HCT116 (cell line): ENCODE data around the gene NAT10. TPM values are rescaled to one million over a fixed set of nuclear protein-coding genes. Genes with fewer than 3 reads are reported as not detected.

Experiments used
- ATAC-seq: fragments of 200-7000 bp; cut with Tn5 transposase; 2 replicates; pipeline ENCODE4 v1.9.1; 2020; ENCODE audit warnings: mild to moderate bottlenecking, moderate library complexity
- BruUV-seq: library from RNA; stranded (reverse); fragments of 400-500 nt; replicated peaks from 2 replicates; lab custom pipeline; 2021; lab: Mats Ljungman, UMichigan
- CTCF ChIA-PET: fragments of 300-600 bp; sonication (Branson Sonifier 250); formaldehyde crosslinking; loops from one replicate; lab custom pipeline; 2021; ENCODE audit warnings: antibody characterized with exemption; lab: Charles Lee
- POLR2A ChIA-PET: fragments of 300-600, 350-600 bp; sonication (Branson Sonifier 250); formaldehyde crosslinking; loops from one replicate; lab custom pipeline; 2021; ENCODE audit warnings: antibody characterized with exemption; lab: Charles Lee
- RAD21 ChIA-PET, 2 experiments: fragments of 300-600 bp; sonication (Branson Sonifier 250); formaldehyde crosslinking; loops; one replicate each; lab custom pipeline; 2023; ENCODE audit warnings: low total read pairs in 2 of 2; ENCODE audit not compliant: uncharacterized antibody in 2 of 2, unreplicated experiment in 2 of 2, low non-redundant PET in 1 of 2; lab: Charles Lee
- DNase-seq: peaks from one replicate; pipeline ENCODE4 v3.0.0-alpha.2; 2010; ENCODE audit warnings: low read depth, low spot score
- H2AFZ ChIP-seq: fragments of 200-600 bp; shearing (Covaris generic), sonication (generic); 2 replicates; pipeline ENCODE4 v1.6.1; 2017; ENCODE audit warnings: low read depth, mixed run types, mixed read lengths, antibody characterized with exemption, low read length; ENCODE audit not compliant: poor library complexity, severe bottlenecking
- H3K27ac ChIP-seq: 2 replicates; pipeline ENCODE4 v1.5.1; 2012; ENCODE audit warnings: low read depth, low read length
- H3K27me3 ChIP-seq: fragments of 200-600 bp; sonication (generic); 2 replicates; pipeline ENCODE4 v1.6.1; 2016; ENCODE audit warnings: mixed run types, low read length, mixed read lengths; ENCODE audit not compliant: insufficient read depth
- H3K36me3 ChIP-seq, 2 experiments: fragments of 200-500 bp in 1 of 2; fragments of 200-600 bp in 1 of 2; sonication (Bioruptor generic) in 1 of 2; sonication (generic) in 1 of 2; 2 replicates each; pipeline versions ENCODE4 v1.5.1 to v1.6.1; 2014 to 2016; ENCODE audit warnings: low read length in 2 of 2, inconsistent platforms in 1 of 2, mixed read lengths in 1 of 2, mixed run types in 1 of 2; ENCODE audit not compliant: insufficient read depth in 2 of 2, control insufficient read depth in 1 of 2
- H3K4me1 ChIP-seq, 2 experiments: fragments of 200-600 bp in 1 of 2; sonication (generic) in 1 of 2; 2 replicates each; pipeline versions ENCODE4 v1.5.1 to v1.6.1; 2012 to 2017; ENCODE audit warnings: low read length in 2 of 2, inconsistent platforms in 1 of 2, mild to moderate bottlenecking in 1 of 2, mixed read lengths in 1 of 2, mixed run types in 1 of 2, moderate library complexity in 1 of 2; ENCODE audit not compliant: insufficient read depth in 2 of 2, control insufficient read depth in 1 of 2
- H3K4me2 ChIP-seq: fragments of 200-600 bp; sonication (generic); 2 replicates; pipeline ENCODE4 v1.6.1; 2017; ENCODE audit warnings: mixed run types, low read length, mixed read lengths
- H3K4me3 ChIP-seq, 2 experiments: fragments of 200-600 bp in 1 of 2; sonication (generic) in 1 of 2; replicated peaks in 1 of 2; 2 replicates each; pipeline ENCODE4 v1.5.1; 2011 to 2016; ENCODE audit warnings: low read length in 2 of 2, control low read depth in 1 of 2, low read depth in 1 of 2, mild to moderate bottlenecking in 1 of 2, mixed read lengths in 1 of 2, mixed run types in 1 of 2
- H3K79me2 ChIP-seq: fragments of 200-600 bp; sonication (generic); 2 replicates; pipeline ENCODE4 v1.6.1; 2017; ENCODE audit warnings: mild to moderate bottlenecking, mixed run types, low read length, moderate library complexity, mixed read lengths; ENCODE audit not compliant: insufficient read depth
- H3K9ac ChIP-seq: fragments of 200-600 bp; sonication (generic); 2 replicates; pipeline ENCODE4 v1.6.1; 2016; ENCODE audit warnings: low read length, mixed read lengths
- H3K9me2 ChIP-seq: fragments of 200-600 bp; sonication (generic), shearing (Covaris generic); 2 replicates; pipeline ENCODE4 v1.6.1; 2017; ENCODE audit warnings: mixed run types, mild to moderate bottlenecking, moderate library complexity; ENCODE audit not compliant: insufficient read depth
- H3K9me3 ChIP-seq, 2 experiments: fragments of 200-500 bp in 1 of 2; fragments of 200-600 bp in 1 of 2; sonication (Bioruptor generic) in 1 of 2; sonication (generic) in 1 of 2; 2 replicates each; pipeline ENCODE4 v1.6.1; 2014 to 2017; ENCODE audit warnings: low read length in 2 of 2, mixed read lengths in 2 of 2, inconsistent platforms in 1 of 2, low read depth in 1 of 2, mild to moderate bottlenecking in 1 of 2, mixed run types in 1 of 2, moderate library complexity in 1 of 2; ENCODE audit not compliant: control insufficient read depth in 1 of 2, insufficient read depth in 1 of 2
- H4K20me1 ChIP-seq: fragments of 200-600 bp; sonication (generic), shearing (Covaris generic); 2 replicates; pipeline ENCODE4 v1.6.1; 2017; ENCODE audit warnings: mixed run types, mild to moderate bottlenecking, moderate library complexity; ENCODE audit not compliant: insufficient read depth
- ELF1 ChIP-seq: IDR thresholded peaks from 2 replicates; pipeline ENCODE4 v1.6.1; 2012; ENCODE audit warnings: low read depth, borderline replicate concordance
- EZH2phosphoT487 ChIP-seq: fragments of 200-600 bp; IDR thresholded peaks from 2 replicates; pipeline ENCODE4 v1.6.1; 2018; ENCODE audit warnings: antibody characterized with exemption, borderline replicate concordance
- JUND ChIP-seq: IDR thresholded peaks from 2 replicates; pipeline ENCODE4 v1.6.1; 2012
- POLR2AphosphoS5 ChIP-seq: IDR thresholded peaks from 2 replicates; pipeline ENCODE4 v1.6.1; 2011; ENCODE audit warnings: mild to moderate bottlenecking, low read depth, low read length, moderate library complexity
- SRF ChIP-seq: IDR thresholded peaks from 2 replicates; pipeline ENCODE4 v1.6.1; 2012; ENCODE audit warnings: low read depth
- ZFX ChIP-seq: fragments of 450-650 bp; IDR thresholded peaks from 2 replicates; pipeline ENCODE4 v1.6.1; 2017
- intact Hi-C: fragments of 100-400 bp; cut with micrococcal nuclease; formaldehyde crosslinking; loops from 2 replicates; pipeline ENCODE4 v1.10.0; 2022
- total RNA-seq: library from RNA; stranded (reverse); gene quantifications from one replicate; pipeline ENCODE4 v1.2.1, GENCODE V29; 2021; ENCODE audit not compliant: unreplicated experiment
- TF ChIP-seq, protein P1 (sequence below): IDR thresholded peaks from 2 replicates; pipeline ENCODE4 v1.6.1; 2012
- TF ChIP-seq, protein P2 (sequence below): IDR thresholded peaks from 2 replicates; pipeline ENCODE4 v1.6.1; 2012; ENCODE audit warnings: low read depth

Gene NAT10
- total RNA-seq, 1 experiment from 2014 or later: 101 TPM

DNA sequence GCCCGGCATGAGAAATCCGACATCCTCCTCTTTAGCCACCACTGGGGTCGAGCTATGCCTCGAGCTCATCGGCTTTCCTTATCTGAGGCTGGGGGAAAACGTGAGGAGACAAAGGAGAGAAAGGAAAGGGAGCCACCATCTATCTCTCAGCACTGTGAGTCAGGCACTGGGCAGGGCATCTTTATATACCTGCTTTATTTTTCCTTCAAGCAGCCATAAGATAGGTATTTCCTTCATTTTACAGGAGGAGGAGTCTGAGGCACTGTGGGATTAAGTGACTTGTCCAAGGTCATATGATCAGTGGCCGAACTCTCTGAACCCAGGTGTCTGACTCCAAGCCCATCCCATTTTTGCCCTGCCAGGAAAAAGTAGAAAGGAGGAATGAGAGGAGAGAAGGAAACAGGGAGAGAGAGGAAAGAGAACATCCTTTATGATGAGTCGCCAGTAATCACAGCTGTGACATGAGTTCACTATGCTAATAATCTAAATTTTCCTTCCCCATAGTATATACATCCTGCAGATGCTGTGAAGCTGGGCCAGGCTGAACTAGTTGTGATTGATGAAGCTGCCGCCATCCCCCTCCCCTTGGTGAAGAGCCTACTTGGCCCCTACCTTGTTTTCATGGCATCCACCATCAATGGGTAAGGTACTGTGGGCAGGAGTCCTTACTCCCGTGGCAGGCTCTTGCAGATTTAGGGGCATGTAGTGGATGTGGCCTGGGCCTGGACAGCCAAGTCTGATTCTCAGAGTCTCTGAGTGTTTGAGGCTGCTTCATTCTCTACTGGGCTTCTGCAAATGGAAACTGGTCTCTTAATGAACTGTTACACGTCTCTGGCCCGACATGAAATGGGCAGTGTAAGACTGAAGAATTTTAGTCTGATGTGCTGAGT is 21.8 kb downstream of the NAT10 start:
- TF ChIP-seq, protein P1, sequence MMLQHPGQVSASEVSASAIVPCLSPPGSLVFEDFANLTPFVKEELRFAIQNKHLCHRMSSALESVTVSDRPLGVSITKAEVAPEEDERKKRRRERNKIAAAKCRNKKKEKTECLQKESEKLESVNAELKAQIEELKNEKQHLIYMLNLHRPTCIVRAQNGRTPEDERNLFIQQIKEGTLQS: no peak
- TF ChIP-seq, protein P2, sequence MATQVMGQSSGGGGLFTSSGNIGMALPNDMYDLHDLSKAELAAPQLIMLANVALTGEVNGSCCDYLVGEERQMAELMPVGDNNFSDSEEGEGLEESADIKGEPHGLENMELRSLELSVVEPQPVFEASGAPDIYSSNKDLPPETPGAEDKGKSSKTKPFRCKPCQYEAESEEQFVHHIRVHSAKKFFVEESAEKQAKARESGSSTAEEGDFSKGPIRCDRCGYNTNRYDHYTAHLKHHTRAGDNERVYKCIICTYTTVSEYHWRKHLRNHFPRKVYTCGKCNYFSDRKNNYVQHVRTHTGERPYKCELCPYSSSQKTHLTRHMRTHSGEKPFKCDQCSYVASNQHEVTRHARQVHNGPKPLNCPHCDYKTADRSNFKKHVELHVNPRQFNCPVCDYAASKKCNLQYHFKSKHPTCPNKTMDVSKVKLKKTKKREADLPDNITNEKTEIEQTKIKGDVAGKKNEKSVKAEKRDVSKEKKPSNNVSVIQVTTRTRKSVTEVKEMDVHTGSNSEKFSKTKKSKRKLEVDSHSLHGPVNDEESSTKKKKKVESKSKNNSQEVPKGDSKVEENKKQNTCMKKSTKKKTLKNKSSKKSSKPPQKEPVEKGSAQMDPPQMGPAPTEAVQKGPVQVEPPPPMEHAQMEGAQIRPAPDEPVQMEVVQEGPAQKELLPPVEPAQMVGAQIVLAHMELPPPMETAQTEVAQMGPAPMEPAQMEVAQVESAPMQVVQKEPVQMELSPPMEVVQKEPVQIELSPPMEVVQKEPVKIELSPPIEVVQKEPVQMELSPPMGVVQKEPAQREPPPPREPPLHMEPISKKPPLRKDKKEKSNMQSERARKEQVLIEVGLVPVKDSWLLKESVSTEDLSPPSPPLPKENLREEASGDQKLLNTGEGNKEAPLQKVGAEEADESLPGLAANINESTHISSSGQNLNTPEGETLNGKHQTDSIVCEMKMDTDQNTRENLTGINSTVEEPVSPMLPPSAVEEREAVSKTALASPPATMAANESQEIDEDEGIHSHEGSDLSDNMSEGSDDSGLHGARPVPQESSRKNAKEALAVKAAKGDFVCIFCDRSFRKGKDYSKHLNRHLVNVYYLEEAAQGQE: no peak
- TF ChIP-seq ELF1 (no peak), ZFX (no peak), SRF (no peak), POLR2AphosphoS5 (no peak), JUND (no peak), EZH2phosphoT487 (no peak)
- DNase-seq (no peak), ATAC-seq (no peak)
- H2AFZ ChIP-seq: no peak overlapping the region
- ChIA-PET CTCF (no interaction called here), POLR2A (no interaction called here), RAD21 (no interaction called here)
- H4K20me1 ChIP-seq: 0 out of 2 replicates have a peak, but pooled peaks cover 7% of the 10 kb centered on the region
- H3K79me2 ChIP-seq: peaks cover 24% of the 10 kb centered on the region; the same call in 1 of the 2 replicates
- H3K27ac ChIP-seq: no peak overlapping the region
- no peak overlapping the region for H3K4me2 ChIP-seq
- no peaks in the 10 kb centered on the region for H3K27me3 ChIP-seq
- no peak overlapping the region for H3K4me3 ChIP-seq
- no peak overlapping the region for H3K9ac ChIP-seq
- intact Hi-C loops: no loop called here
- H3K4me1 ChIP-seq: no peaks in the 10 kb centered on the region
- H3K9me2 ChIP-seq: no peaks in the 10 kb centered on the region
- no TSS peak for BruUV-seq
- H3K36me3 ChIP-seq: peaks cover 60 to 63% of the 10 kb centered on the region in 2 experiments; a peak in 3 of 4 replicates
- H3K9me3 ChIP-seq: no peaks in the 10 kb centered on the region
